ENCODE data around the gene CBFB. TPM values are rescaled to one million over a fixed set of nuclear protein-coding genes. Genes with fewer than 3 reads are reported as not detected.

Gene CBFB
- total RNA-seq, 1 experiment from 2014 or later = 50.6 TPM

GRCh38 chr16:67024384-67025209 is 4.4 kb upstream of the CBFB start:
- TF ChIP-seq EZH2 (IDR thresholded peaks at IDR 0.05; ENCODE audit: low read length, unreplicated experiment) (no peak), CTCF (conservative IDR thresholded peaks at IDR 0.05; ENCODE audit: low read depth, low read length) (no peak), EZH2phosphoT487 (IDR thresholded peaks at IDR 0.05; ENCODE audit: borderline replicate concordance, low read length) (no peak)
- H3F3A ChIP-seq (ENCODE audit: low read length, unreplicated experiment) = no peaks in the 10 kb centered on the region
- no peaks in the 10 kb centered on the region for H3K27me3 ChIP-seq (ENCODE audit: low read length)
- peaks cover 14% of the 10 kb centered on the region for H3K4me1 ChIP-seq (ENCODE audit: insufficient read depth, low read length)
- CTCF ChIA-PET = no interaction called here
- H3K4me2 ChIP-seq (ENCODE audit: low read length) = no peak overlapping the region
- no TSS peak for BruUV-seq (replicated peaks)
- intact Hi-C loops (cut with micrococcal nuclease) = no loop called here
- no peak overlapping the region for H3K27ac ChIP-seq (ENCODE audit: low read length)
- no peak overlapping the region for H2AFZ ChIP-seq (ENCODE audit: low read length)
- no peak overlapping the region for H3K9ac ChIP-seq (ENCODE audit: low read length)
- peaks cover 4% of the 10 kb centered on the region for H3K79me2 ChIP-seq (ENCODE audit: low read length)
- no peak for ATAC-seq
- H3K9me3 ChIP-seq (ENCODE audit: low read length) = no peaks in the 10 kb centered on the region
- no peaks in the 10 kb centered on the region for H3K9me2 ChIP-seq (replicated peaks; ENCODE audit: low read length)
- no peak for DNase-seq
- no peaks in the 10 kb centered on the region for H3K36me3 ChIP-seq (ENCODE audit: low read depth, low read length)
- no peaks in the 10 kb centered on the region for H4K20me1 ChIP-seq (ENCODE audit: low read length)
- no peak overlapping the region for H3K4me3 ChIP-seq (ENCODE audit: low read length)
- POLR2A ChIA-PET (ENCODE audit: unreplicated experiment) = no interaction called here

DNA sequence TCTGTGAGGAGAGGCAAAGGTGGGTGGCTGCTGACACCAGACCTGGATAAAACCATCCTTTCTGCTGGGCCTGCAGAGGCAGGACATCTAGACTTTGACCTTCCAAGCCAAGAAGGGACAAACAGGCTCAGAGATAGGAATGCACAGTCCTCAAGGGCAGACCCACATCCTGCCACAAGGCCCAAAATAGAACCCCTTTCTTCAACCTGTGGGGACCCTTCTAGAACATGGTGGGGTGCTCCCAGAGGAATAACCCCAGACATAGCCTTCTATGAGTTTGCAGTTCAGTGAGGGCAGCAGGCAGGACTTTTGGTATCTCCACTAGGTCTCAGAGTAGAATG is 3.8 kb upstream of the CBFB start:
- ATAC-seq (no peak), DNase-seq (no peak)
- Histone ChIP-seq H3F3A (ENCODE audit: low read length, unreplicated experiment) (no peaks in the 10 kb centered on the region), H3K9ac (ENCODE audit: low read length) (no peak overlapping the region), H4K20me1 (ENCODE audit: low read length) (no peaks in the 10 kb centered on the region), H3K4me1 (ENCODE audit: insufficient read depth, low read length) (peaks cover 14% of the 10 kb centered on the region), H3K27me3 (ENCODE audit: low read length) (no peaks in the 10 kb centered on the region), H3K79me2 (ENCODE audit: low read length) (peaks cover 10% of the 10 kb centered on the region), H3K4me2 (ENCODE audit: low read length) (no peak overlapping the region), H3K9me3 (ENCODE audit: low read length) (no peaks in the 10 kb centered on the region), H3K9me2 (replicated peaks; ENCODE audit: low read length) (no peaks in the 10 kb centered on the region), H3K27ac (ENCODE audit: low read length) (no peak overlapping the region), H3K36me3 (ENCODE audit: low read depth, low read length) (no peaks in the 10 kb centered on the region), H3K4me3 (ENCODE audit: low read length) (no peak overlapping the region), H2AFZ (ENCODE audit: low read length) (no peak overlapping the region)
- ChIA-PET POLR2A (ENCODE audit: unreplicated experiment) (no interaction called here), CTCF (no interaction called here)
- TF ChIP-seq EZH2 (IDR thresholded peaks at IDR 0.05; ENCODE audit: low read length, unreplicated experiment) (no peak), EZH2phosphoT487 (IDR thresholded peaks at IDR 0.05; ENCODE audit: borderline replicate concordance, low read length) (no peak), CTCF (conservative IDR thresholded peaks at IDR 0.05; ENCODE audit: low read depth, low read length) (no peak)
- intact Hi-C loops (cut with micrococcal nuclease) = no loop called here
- no TSS peak for BruUV-seq (replicated peaks)

GRCh38 chr16:67026570-67026969 is 2.4 kb upstream of the CBFB start:
- no peaks in the 10 kb centered on the region for H3K9me2 ChIP-seq (replicated peaks; ENCODE audit: low read length)

More at GRCh38 chr16:67026570-67026969, 2.4 kb upstream of the CBFB start:
- Histone ChIP-seq H3K4me1 (ENCODE audit: insufficient read depth, low read length) (peaks cover 17% of the 10 kb centered on the region), H3K79me2 (ENCODE audit: low read length) (peaks cover 24% of the 10 kb centered on the region), H3K9me3 (ENCODE audit: low read length) (no peaks in the 10 kb centered on the region), H3F3A (ENCODE audit: low read length, unreplicated experiment) (no peaks in the 10 kb centered on the region), H4K20me1 (ENCODE audit: low read length) (peaks cover 4% of the 10 kb centered on the region; the same call in 1 of the 2 replicates), H3K4me3 (ENCODE audit: low read length) (no peak overlapping the region), H3K4me2 (ENCODE audit: low read length) (no peak overlapping the region), H3K36me3 (ENCODE audit: low read depth, low read length) (no peaks in the 10 kb centered on the region), H3K9ac (ENCODE audit: low read length) (no peak overlapping the region), H3K27me3 (ENCODE audit: low read length) (no peaks in the 10 kb centered on the region), H3K27ac (ENCODE audit: low read length) (no peak overlapping the region), H2AFZ (ENCODE audit: low read length) (no peak overlapping the region)
- ChIA-PET POLR2A (ENCODE audit: unreplicated experiment) (no interaction called here), CTCF (interaction anchor here (0.6 kb wide), 1 partner anchor 75 kb away, joined by 3 read pairs; no protein-coding TSS in a partner anchor)
- DNase-seq = no peak
- no peak for ATAC-seq
- BruUV-seq (replicated peaks) = no TSS peak
- intact Hi-C loops (cut with micrococcal nuclease) = no loop called here
- TF ChIP-seq EZH2phosphoT487 (IDR thresholded peaks at IDR 0.05; ENCODE audit: borderline replicate concordance, low read length) (no peak), CTCF (conservative IDR thresholded peaks at IDR 0.05; ENCODE audit: low read depth, low read length) (no peak), EZH2 (IDR thresholded peaks at IDR 0.05; ENCODE audit: low read length, unreplicated experiment) (no peak)

Measured in PC-3 (cell line).